Astrocyte of the cerebellum (primary cell): ENCODE results near the gene PRKCE.

ENCODE experiments used
- DNase-seq: peaks from one replicate; pipeline ENCODE4 v3.0.0-alpha.2; 2011; ENCODE audit warnings: low read depth
- H3K4me3 ChIP-seq: 2 replicates; pipeline ENCODE4 v1.5.1; 2011; ENCODE audit warnings: mild to moderate bottlenecking, low read depth, low read length, moderate library complexity
- CTCF ChIP-seq: IDR thresholded peaks from 2 replicates; pipeline ENCODE4 v1.5.1; 2012; ENCODE audit warnings: low read length, low read depth, moderate library complexity, mild to moderate bottlenecking; ENCODE audit errors: missing control alignments
- in situ Hi-C: cut with HindIII; loops from 2 replicates; pipeline ENCODE4 v1.10.0; 2017; ENCODE audit warnings: low sequenced_read_pairs

PRKCE gene

GRCh38 chr2:45707006-45707405, 55.5 kb downstream of the PRKCE start:
- in situ Hi-C loops = no loop called here
- no peak for TF ChIP-seq CTCF
- no peak overlapping the region for H3K4me3 ChIP-seq
- DNase-seq = no peak

DNA sequence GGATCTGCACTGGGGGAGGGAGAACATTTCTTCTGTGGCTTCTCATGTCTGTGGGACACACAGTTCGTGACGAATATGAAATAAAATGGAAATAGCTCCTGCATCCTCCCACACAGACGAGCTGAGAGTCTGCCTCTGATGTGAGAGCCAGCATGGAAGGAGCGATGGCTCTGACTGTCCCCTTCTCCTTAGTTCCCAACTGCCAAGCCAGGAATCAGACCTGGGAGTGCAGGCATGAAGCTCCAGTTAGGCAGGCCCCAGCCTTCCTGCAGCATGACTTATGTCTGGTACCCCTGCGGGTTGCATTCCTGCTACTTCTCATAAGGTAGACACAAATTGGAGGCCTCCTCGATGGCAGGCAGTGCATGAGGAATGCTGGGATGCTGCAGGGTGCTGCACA, 56.2 kb downstream of the PRKCE start:
- in situ Hi-C loops = no loop called here
- no peak overlapping the region for H3K4me3 ChIP-seq
- TF ChIP-seq CTCF = no peak
- no peak for DNase-seq

DNA sequence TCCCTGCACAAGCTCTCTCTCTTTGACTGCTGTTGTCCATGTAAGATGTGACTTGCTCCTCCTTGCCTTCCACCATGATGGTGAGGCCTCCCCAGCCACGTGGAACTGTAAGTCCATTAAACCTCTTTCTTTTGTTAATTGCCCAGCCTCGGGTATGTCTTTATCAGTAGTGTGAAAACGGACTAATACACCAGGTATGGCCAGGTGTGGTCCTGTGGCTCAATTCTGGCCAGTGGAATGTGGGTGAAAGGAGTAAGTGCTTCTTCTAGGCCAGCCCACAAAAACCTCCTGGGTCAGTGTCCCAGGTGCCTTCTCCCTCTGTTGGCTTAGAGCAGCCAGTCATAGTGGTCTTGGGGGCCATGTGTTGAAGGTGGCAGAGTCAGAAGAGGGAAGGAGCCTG, 57.0 kb downstream of the PRKCE start:
- no peak overlapping the region for H3K4me3 ChIP-seq
- no peak for TF ChIP-seq CTCF
- in situ Hi-C loops = no loop called here
- DNase-seq = no peak

DNA sequence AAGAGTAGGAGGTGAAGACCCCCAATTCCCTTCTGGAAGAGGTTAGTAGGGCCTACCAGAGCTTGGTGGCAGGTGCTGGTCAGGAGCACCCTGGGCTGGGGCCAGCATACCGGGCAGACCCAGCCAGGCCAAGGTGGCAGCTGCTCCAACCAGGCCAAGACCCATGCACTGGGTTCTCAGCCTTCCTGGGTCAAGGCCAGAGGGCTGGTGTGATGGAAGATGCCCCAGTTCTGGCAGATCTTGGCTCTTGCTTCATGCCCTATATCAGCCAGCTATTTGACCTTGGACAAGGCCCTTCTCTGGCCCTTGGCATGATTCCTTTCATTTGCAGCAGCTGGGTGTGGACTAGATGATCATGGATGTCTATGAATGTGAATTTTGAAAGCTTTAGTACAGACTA, 57.7 kb downstream of the PRKCE start:
- no peak for TF ChIP-seq CTCF
- in situ Hi-C loops = no loop called here
- H3K4me3 ChIP-seq = no peak overlapping the region
- no peak for DNase-seq

DNA sequence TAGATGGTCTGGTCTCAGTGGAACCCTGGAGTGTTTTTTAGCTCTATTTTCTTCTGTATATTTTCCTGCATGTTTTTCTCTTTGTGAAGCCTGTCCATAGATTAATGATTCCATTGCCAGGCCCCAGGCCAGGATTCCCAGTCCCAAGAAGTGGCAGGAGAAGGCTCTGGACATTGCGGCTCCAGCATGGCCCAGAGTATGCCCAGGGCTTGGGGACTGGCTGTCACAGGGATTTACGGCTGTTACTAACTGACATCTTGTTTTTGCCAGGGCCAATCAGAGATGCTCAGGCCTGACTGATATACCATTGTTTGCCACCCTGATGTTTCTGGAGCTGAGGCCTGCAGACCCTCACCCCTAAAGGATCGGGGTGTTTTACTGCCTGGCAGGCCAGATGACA, 59.0 kb downstream of the PRKCE start:
- no peak for DNase-seq
- H3K4me3 ChIP-seq = no peak overlapping the region
- TF ChIP-seq CTCF = no peak
- in situ Hi-C loops = no loop called here

GRCh38 chr2:45711224-45711623, 59.7 kb downstream of the PRKCE start:
- no peak for DNase-seq
- in situ Hi-C loops = no loop called here

More at GRCh38 chr2:45711224-45711623, 59.7 kb downstream of the PRKCE start:
- no peak for TF ChIP-seq CTCF
- H3K4me3 ChIP-seq = no peak overlapping the region
